ENCODE results near the gene TWSG1.

Gene TWSG1

DNA sequence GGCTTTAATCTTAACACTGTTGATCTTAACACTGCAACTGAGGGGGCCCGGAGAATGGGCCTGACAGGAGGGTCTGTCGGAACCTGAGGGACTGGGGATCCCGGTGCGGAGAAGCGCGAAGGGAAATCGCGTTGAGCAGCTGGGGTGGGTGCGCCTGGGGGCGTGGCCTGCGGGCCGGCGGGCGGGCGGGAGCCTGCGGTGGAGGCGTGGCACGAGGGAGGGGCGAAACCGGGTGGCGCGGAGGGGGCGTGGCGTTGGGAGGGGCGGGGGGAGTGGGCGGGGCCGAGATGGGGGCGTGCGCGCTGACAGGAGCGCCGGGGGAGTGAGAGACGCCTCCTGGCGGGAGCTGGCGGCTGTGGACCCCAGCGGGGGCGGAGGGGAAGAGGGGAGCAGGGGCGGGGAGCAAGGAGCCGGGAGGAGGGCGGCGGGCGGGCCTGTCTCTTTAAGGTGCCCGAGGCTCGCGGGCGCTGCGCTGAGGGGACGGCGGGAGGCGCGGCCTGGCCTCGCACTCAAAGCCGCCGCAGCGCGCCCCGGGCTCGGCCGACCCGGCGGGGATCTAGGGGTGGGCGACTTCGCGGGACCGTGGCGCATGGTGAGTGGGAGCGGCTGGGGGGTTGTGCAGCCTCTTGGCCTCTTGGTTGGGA, at the start of gene TWSG1:
TWSG1 (plus strand) TSS at position 445 of the 644 bp plus-strand sequence. CDS start 2,457 bp downstream, outside the sequence.
- TF ChIP-seq GATA2 (IDR thresholded peaks at IDR 0.05; ENCODE audit: low read depth, low read length) (no peak), GATA3 (IDR thresholded peaks at IDR 0.05; ENCODE audit: low read depth, low read length) (no peak)

- TF ChIP-seq GATA2 (IDR thresholded peaks at IDR 0.05; ENCODE audit: low read depth, low read length), result no peak
- TF ChIP-seq GATA3 (IDR thresholded peaks at IDR 0.05; ENCODE audit: low read depth, low read length), result no peak
These were observed 49.0 kb upstream of the TWSG1 start for GRCh38 chr18:9285604-9286003.

- TF ChIP-seq GATA2 (IDR thresholded peaks at IDR 0.05; ENCODE audit: low read depth, low read length) (no peak), GATA3 (IDR thresholded peaks at IDR 0.05; ENCODE audit: low read depth, low read length) (no peak)
These were observed 47.5 kb upstream of the TWSG1 start for GRCh38 chr18:9287036-9287435.

DNA sequence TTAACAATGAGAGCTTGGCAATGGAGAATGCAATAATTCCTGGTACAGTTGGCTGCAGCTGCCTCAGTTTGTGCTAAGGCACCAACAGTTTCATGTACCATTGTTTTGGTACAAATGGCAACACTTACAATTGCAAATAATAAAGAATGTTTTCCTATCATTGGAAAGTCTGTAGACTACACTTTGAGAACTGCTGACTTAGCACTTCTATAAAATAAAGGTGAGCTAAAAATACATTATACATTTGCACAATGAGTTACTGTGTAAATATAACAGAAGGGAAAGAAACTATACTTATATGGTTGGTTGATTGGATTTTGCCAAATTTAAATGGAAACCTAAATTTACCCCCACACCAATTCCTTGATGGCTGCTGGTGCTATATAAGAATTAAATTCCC, 44.9 kb upstream of the TWSG1 start:
- TF ChIP-seq GATA2 (IDR thresholded peaks at IDR 0.05; ENCODE audit: low read depth, low read length), result no peak

- TF ChIP-seq GATA3 (IDR thresholded peaks at IDR 0.05; ENCODE audit: low read depth, low read length) (no peak), GATA2 (IDR thresholded peaks at IDR 0.05; ENCODE audit: low read depth, low read length) (no peak)
These were observed 44.4 kb upstream of the TWSG1 start for GRCh38 chr18:9290156-9290555.

DNA sequence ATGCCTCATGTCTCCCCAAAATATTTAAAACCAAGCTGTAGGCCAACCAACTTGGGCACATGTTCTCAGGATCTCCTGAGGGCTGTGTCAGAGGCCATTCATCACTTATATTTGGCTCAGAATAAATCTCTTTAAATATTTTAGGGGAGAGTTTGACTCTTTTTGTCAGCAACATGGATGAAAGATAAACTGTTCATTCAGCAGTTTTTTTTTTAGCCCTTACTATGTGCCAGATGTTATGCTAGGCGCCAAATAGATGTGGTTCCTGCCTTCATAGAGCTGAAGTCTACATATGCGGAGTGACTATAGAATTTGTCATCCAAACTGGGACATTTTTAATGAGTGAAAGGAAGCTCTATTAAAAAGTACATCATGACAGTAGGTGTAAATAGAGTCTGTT, 42.5 kb upstream of the TWSG1 start:
- TF ChIP-seq GATA2 (IDR thresholded peaks at IDR 0.05; ENCODE audit: low read depth, low read length) (no peak), GATA3 (IDR thresholded peaks at IDR 0.05; ENCODE audit: low read depth, low read length) (no peak)

DNA sequence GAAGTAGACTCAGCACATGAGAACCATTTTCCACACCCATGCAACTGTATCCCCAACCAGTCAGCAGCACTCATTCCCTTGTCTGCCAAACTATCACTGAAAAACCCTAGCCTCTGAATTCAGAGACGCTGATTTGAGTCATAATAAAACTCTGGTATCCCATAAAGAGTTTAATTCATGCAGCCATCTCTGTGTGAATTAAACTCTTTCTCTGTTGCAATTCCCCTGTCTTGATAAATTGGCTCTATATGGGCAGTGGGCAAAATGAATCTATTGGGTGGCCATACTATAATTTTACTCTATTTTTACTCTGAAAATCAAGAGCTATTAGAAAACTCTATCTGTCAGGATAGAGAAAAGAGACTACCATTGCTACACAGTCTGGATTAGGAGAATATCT, 40.6 kb upstream of the TWSG1 start:
- TF ChIP-seq GATA2 (IDR thresholded peaks at IDR 0.05; ENCODE audit: low read depth, low read length), result no peak
- no peak for TF ChIP-seq GATA3 (IDR thresholded peaks at IDR 0.05; ENCODE audit: low read depth, low read length)

DNA sequence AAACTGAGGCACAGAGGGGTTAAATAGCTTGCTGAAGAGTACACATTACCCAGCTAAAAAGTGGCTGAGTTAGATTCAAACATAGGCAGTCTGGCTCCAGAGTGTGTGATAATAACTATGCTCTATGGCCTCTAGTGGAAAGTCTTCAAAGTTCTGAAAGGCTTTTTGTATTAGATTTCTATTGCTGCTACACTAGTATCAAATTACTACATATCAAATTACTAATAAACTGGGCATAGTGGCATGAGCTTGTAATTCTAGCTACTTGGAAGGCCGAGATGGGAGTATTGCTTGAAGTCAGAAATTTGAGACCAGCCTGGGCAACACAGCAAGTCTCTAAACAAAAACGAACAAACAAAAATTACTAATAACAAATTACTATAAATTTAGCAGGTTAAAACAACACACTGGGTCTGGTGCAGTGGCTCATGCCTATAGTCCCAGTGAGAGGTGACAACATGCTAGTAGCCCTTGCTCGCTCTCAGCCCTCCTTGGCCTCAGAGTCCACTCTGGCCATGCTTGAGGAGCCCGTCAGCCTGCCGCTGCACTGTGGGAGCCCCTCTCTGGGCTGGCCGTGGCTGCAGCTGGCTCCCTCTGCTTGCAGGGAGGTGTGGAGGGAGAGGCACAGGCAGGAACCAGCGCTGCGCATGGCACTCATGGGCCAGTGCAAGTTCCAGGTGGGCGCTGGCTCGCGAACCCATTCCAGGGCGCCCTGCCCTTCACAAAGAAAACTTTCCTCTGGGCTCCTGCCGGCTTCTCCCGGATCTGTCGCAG, 38.2 kb upstream of the TWSG1 start:
- TF ChIP-seq GATA3 (IDR thresholded peaks at IDR 0.05; ENCODE audit: low read depth, low read length) (no peak), GATA2 (IDR thresholded peaks at IDR 0.05; ENCODE audit: low read depth, low read length) (no peak)

DNA sequence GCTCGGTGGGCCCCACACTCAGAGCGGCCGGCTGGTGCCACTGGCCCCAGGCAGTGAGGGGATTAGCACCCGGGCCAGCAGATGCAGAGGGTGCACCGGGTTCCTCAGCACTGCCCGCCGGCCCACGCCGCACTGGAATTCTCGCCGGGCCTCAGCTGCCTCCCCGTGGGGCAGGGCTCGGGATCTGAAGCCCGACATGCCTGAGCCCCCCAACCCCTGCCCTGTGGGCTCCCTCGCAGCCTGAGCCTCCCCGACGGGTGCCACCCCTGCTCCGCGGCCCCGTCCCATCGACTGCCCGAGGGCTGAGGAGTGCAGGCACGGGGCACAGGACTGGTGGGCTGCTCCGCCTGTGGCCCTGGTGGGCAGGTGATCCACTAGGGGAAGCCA, 37.6 kb upstream of the TWSG1 start:
- TF ChIP-seq GATA2 (IDR thresholded peaks at IDR 0.05; ENCODE audit: low read depth, low read length) (no peak), GATA3 (IDR thresholded peaks at IDR 0.05; ENCODE audit: low read depth, low read length) (no peak)

GRCh38 chr18:9304388-9305070, 30.0 kb upstream of the TWSG1 start:
- TF ChIP-seq GATA2 (IDR thresholded peaks at IDR 0.05; ENCODE audit: low read depth, low read length) (no peak), GATA3 (IDR thresholded peaks at IDR 0.05; ENCODE audit: low read depth, low read length) (no peak)

GRCh38 chr18:9319333-9319732, 15.2 kb upstream of the TWSG1 start:
- TF ChIP-seq GATA3 (IDR thresholded peaks at IDR 0.05; ENCODE audit: low read depth, low read length), result no peak
- TF ChIP-seq GATA2 (IDR thresholded peaks at IDR 0.05; ENCODE audit: low read depth, low read length), result no peak

- TF ChIP-seq GATA3 (IDR thresholded peaks at IDR 0.05; ENCODE audit: low read depth, low read length), result no peak
- no peak for TF ChIP-seq GATA2 (IDR thresholded peaks at IDR 0.05; ENCODE audit: low read depth, low read length)
These were observed 13.5 kb upstream of the TWSG1 start for GRCh38 chr18:9321017-9321452.

DNA sequence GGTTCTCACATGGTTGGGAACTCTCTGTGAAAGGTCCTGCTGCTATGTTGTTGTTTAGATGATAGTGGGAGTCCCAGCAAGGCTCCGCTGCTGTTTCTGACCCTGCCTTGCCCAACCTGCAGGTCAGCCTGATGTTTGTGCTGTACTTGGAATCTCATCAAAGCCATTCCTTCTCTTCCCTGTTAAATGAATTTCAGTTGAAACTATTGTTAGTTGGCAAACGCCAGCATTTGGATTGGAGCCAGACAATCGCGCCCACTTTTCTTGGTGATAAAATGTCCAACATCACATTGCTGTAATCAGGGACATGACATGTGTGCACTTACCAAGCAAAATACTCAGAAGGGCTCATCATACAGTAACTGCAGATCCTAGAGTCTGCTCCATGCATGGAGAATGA, 12.8 kb upstream of the TWSG1 start:
- TF ChIP-seq GATA3 (IDR thresholded peaks at IDR 0.05; ENCODE audit: low read depth, low read length) (no peak), GATA2 (IDR thresholded peaks at IDR 0.05; ENCODE audit: low read depth, low read length) (no peak)

GRCh38 chr18:9322744-9323143, 11.8 kb upstream of the TWSG1 start:
- no peak for TF ChIP-seq GATA3 (IDR thresholded peaks at IDR 0.05; ENCODE audit: low read depth, low read length)
- TF ChIP-seq GATA2 (IDR thresholded peaks at IDR 0.05; ENCODE audit: low read depth, low read length), result no peak
